Nephron progenitor cell (in vitro differentiated cells): ENCODE measurements around the gene NONO.

Experiments
- DNase-seq: peaks from one replicate; pipeline ENCODE4 v3.0.0; 2021
- H3K27ac Mint-ChIP-seq: 2 replicates; pipeline ENCODE4 v1.8.0; 2021; ENCODE audit warnings: mild to moderate bottlenecking, moderate library complexity, mixed read lengths
- H3K27me3 Mint-ChIP-seq: 2 replicates; pipeline ENCODE4 v1.8.0; 2021; ENCODE audit warnings: mild to moderate bottlenecking, low read depth, mixed read lengths; ENCODE audit not compliant: poor library complexity
- H3K36me3 Mint-ChIP-seq: 2 replicates; pipeline ENCODE4 v1.8.0; 2021; ENCODE audit warnings: low read depth, mixed read lengths
- H3K4me1 Mint-ChIP-seq: 2 replicates; pipeline ENCODE4 v1.8.0; 2021; ENCODE audit warnings: mixed read lengths
- H3K4me3 Mint-ChIP-seq: 2 replicates; pipeline ENCODE4 v1.8.0; 2021; ENCODE audit warnings: mild to moderate bottlenecking, moderate library complexity, mixed read lengths
- H3K9me3 Mint-ChIP-seq: 2 replicates; pipeline ENCODE4 v1.8.0; 2021; ENCODE audit warnings: mild to moderate bottlenecking, moderate library complexity, mixed read lengths
- TF ChIP-seq, protein P1 (sequence below): fragments of 200-600 bp; sonication (generic); IDR thresholded peaks from 2 replicates; pipeline ENCODE4 v1.5.0; 2021; ENCODE audit warnings: antibody characterized with exemption

NONO gene, protein sequence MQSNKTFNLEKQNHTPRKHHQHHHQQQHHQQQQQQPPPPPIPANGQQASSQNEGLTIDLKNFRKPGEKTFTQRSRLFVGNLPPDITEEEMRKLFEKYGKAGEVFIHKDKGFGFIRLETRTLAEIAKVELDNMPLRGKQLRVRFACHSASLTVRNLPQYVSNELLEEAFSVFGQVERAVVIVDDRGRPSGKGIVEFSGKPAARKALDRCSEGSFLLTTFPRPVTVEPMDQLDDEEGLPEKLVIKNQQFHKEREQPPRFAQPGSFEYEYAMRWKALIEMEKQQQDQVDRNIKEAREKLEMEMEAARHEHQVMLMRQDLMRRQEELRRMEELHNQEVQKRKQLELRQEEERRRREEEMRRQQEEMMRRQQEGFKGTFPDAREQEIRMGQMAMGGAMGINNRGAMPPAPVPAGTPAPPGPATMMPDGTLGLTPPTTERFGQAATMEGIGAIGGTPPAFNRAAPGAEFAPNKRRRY

DNA sequence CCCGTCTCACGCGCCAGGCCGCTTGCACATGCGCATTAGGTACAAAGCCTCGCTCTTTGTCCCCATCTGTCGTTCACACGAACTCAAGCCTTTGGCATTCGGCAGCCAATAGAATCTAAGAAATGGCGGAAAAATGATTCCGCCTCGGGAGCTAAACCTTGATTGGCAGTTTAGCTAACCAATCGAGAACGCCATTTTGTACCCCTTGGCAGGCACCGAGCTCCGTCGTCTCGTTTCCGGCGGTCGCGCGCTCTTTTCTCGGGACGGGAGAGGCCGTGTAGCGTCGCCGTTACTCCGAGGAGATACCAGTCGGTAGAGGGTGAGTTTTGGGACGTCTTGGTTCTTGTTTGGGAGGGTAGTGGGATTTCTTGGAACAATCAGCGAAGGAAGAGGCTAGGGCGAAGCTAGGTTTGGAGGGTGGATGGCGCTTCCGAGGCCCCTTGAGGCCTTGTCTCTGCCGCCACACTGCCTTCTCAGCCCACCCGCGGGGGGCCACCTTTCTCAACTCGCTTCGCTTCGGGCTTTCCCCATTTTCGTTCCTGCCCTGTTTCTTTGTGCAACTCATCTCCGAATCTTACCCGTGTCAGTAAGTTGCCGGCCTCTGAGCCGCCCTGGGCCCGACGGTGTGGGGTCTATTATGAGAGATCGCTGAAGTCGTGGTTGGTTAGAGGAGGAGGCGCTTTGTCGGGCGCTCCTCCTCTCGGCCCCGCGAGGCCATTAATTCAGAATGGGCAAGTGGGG is at the start of gene NONO:
TSS of gene NONO (plus strand) at position 233 of the 741 bp plus-strand sequence. CDS start 7,003 bp downstream, outside the sequence.
- peak; percentile 77 for DNase-seq
- Mint-ChIP-seq H3K36me3 (peaks cover 35% of the 10 kb centered on the region), H3K27me3 (peaks cover under 1% of the 10 kb centered on the region), H3K9me3 (peaks cover 60% of the 10 kb centered on the region), H3K4me1 (peaks cover 27% of the 10 kb centered on the region), H3K4me3 (peak within 1 kb of the TSS; percentile 98), H3K27ac (peak within 1 kb of the TSS; percentile 100)
- TF ChIP-seq, protein P1, sequence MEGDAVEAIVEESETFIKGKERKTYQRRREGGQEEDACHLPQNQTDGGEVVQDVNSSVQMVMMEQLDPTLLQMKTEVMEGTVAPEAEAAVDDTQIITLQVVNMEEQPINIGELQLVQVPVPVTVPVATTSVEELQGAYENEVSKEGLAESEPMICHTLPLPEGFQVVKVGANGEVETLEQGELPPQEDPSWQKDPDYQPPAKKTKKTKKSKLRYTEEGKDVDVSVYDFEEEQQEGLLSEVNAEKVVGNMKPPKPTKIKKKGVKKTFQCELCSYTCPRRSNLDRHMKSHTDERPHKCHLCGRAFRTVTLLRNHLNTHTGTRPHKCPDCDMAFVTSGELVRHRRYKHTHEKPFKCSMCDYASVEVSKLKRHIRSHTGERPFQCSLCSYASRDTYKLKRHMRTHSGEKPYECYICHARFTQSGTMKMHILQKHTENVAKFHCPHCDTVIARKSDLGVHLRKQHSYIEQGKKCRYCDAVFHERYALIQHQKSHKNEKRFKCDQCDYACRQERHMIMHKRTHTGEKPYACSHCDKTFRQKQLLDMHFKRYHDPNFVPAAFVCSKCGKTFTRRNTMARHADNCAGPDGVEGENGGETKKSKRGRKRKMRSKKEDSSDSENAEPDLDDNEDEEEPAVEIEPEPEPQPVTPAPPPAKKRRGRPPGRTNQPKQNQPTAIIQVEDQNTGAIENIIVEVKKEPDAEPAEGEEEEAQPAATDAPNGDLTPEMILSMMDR, result no peak

DNA sequence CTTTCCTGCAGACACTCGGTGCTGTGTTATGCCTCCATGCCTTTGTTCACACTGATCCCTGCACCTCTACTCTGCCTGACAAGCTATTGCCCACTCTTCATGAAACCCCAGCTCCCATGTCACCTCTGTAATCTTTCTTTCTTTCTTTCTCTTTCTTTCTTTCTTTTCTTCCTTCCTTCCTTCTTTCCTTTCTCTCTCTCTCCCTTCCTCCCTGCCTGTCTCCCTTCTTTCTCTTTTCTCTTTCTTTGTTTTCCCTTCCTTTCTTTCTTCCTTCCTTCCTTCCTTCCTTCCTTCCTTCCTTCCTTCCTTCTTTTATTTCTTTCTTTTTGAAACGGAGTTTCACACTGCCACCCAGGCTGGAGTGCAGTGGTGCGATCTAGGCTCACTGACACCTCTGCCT is 48.0 kb upstream of the NONO start:
- TF ChIP-seq, protein P1, result no peak
- no peak overlapping the region for H3K4me3 Mint-ChIP-seq
- no peak overlapping the region for H3K27ac Mint-ChIP-seq
- H3K9me3 Mint-ChIP-seq, result peaks cover 67% of the 10 kb centered on the region
- H3K4me1 Mint-ChIP-seq, result no peaks in the 10 kb centered on the region
- DNase-seq, result no peak
- peaks cover 4% of the 10 kb centered on the region for H3K27me3 Mint-ChIP-seq
- H3K36me3 Mint-ChIP-seq, result peaks cover 14% of the 10 kb centered on the region

DNA sequence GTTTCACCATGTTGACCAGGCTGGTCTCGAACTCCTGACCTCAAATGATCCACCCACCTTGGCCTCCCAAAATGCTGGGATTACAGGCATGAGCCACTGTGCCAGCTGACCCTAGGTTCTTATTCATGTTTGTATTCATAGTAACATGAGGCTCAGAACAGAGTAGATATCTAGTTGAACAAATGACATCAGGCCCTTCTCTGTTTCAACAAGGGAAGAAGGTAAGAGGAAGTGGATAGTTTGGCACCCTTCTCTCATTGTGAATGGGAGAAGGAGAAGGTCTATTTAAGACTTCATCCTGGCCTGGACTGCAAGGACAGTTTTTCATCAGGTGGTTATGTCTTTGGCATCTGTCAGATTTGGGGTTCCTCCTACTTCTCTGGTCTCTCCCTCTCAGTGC is 46.6 kb upstream of the NONO start:
- TF ChIP-seq, protein P1, result no peak
- peaks cover 27% of the 10 kb centered on the region for H3K36me3 Mint-ChIP-seq
- DNase-seq, result no peak
- peaks cover 65% of the 10 kb centered on the region for H3K9me3 Mint-ChIP-seq
- no peak overlapping the region for H3K27ac Mint-ChIP-seq
- H3K4me3 Mint-ChIP-seq, result no peak overlapping the region
- no peaks in the 10 kb centered on the region for H3K4me1 Mint-ChIP-seq
- peaks cover 4% of the 10 kb centered on the region for H3K27me3 Mint-ChIP-seq

DNA sequence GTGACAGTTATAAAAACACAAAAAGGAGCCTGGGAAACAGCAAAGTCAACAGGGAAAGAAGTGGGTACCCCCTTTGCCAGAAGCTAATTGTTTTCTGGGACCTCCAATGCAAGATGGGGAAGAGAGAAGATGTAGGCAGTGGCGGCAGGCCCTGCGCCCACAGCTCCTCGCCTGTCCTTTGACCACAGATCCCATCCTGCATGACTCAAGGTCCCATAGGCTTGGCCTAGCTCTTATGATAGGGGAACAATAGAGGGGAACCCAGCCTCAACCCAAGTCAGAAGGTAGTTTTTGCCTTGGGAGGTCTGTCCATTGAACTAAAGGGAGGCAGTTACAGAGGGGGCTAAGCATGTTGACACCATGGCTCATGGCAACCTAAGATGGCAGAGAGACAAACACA is 43.7 kb upstream of the NONO start:
- TF ChIP-seq, protein P1, result no peak
- Mint-ChIP-seq H3K36me3 (peaks cover 50% of the 10 kb centered on the region), H3K27me3 (peaks cover 4% of the 10 kb centered on the region), H3K9me3 (peaks cover 69% of the 10 kb centered on the region), H3K4me1 (no peaks in the 10 kb centered on the region), H3K27ac (peak overlapping the region; percentile 67), H3K4me3 (no peak overlapping the region)
- DNase-seq, result no peak

DNA sequence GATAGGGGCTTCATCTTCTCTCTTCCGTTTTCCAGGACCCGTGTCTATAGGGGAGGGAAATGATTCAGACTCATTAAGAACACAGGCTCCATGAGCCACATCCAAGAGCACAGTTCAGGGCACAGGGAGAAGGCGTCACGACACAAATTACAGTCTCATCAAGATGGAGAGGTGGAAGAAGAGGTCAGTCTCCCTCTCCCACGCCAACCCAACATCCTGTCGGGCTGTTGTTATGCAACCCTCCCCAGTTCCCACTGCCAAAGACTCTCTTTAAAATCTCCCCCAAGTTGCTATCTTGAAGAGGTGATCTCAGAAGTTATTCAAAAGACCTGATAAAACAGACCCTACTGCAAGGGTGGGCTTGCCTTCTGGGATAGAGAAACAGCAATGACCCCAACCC is 42.1 kb upstream of the NONO start:
- H3K4me3 Mint-ChIP-seq, result no peak overlapping the region
- peaks cover 71% of the 10 kb centered on the region for H3K9me3 Mint-ChIP-seq
- TF ChIP-seq, protein P1, result no peak
- no peak for DNase-seq
- peaks cover 4% of the 10 kb centered on the region for H3K27me3 Mint-ChIP-seq
- peaks cover 62% of the 10 kb centered on the region for H3K36me3 Mint-ChIP-seq
- peak overlapping the region; percentile 39 for H3K27ac Mint-ChIP-seq
- no peaks in the 10 kb centered on the region for H3K4me1 Mint-ChIP-seq
